NCI-H2227 (cell line): ENCODE measurements around the gene PACRG.

Source experiments
- DNase-seq: peaks from one replicate; lab custom pipeline; 2025; ENCODE audit not compliant: unreplicated experiment; lab: John Stamatoyannopoulos, UW

The PACRG gene

GRCh38 chr6:163128324-163128723 lies 400.6 kb downstream of the PACRG start:
- DNase-seq = no peak

DNA sequence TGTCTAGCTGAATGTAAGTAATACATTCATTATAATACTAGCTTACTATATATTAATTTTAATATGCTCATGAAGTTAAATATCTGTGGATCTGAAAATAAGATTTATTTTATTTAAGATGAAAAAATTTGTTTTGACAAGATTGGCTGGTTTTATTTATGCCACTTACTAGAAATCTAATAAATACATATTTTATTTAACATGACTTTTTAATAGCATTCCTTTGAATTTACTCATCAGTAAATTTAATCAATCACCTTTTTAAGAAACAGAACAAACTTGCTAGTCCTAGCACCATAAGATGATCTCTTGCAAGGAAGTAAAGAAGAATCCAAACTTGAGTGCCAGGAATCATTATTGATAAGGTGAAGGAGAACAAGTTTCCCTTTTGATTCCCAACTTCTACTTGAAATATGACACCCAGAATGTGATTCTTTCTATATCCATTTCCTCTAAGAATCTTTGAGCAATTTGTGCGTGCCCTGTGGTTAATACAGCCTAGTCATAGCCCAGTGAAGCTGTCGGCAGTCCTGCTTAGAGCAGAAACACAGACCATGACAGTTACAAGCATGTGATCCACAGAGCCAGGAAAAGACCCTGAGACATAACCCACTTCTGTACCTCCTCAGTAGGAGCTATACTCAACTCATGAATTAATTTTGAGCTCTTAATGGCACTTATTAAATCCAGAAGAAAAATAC lies 404.4 kb downstream of the PACRG start:
- DNase-seq = no peak

DNA sequence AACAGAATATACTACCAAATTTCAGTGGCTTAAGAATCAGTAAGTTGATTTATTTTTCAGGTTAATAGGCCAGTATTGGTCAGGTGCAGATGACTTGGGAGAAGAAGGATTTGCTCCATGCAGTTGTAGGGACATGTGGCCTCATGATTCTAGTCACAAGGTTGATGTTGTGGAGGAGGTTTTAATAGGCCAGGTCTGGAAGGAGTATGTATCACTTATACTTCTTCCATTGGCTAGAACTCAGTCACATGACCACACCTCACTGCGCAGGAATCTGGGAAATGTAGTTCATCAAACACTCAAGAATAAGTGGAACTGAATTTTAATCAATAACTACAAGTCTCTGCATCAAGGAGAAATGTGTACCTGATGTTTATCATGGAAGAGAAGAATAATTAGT lies 405.2 kb downstream of the PACRG start:
- no peak for DNase-seq

- DNase-seq = no peak
Measured at GRCh38 chr6:163133691-163134090, 405.9 kb downstream of the PACRG start.

DNA sequence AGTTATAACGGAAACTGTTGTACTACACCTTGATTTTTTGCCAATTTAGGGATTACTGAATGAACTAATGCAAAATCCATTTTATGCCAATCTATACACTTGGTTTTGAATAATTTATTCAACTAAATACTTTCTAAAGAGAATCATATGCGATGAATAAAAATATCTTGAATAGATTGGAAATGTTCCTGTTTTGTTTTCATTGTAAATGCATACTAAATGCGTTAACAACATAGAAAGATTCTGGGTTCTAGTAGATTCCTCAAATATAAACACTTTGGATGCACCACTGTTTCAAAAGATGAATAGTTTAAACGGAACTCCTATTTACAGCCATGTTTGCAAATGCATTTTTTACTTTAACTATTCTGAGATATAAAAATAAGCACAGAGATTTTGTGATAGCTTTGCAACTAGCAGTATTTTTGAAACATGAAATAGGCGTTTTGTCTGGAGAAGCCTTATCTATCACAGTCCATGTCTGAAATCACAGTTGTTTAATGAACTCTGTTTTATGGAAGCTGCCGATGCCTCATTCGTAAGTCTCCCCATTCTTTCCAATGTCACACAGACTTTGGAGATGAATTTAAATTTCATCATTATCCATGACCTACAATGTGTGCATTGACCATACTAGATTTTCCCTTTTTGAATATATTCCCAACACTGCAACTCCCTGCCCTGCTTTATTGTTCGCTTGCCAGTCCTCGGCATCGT lies 409.1 kb downstream of the PACRG start:
- no peak for DNase-seq

DNA sequence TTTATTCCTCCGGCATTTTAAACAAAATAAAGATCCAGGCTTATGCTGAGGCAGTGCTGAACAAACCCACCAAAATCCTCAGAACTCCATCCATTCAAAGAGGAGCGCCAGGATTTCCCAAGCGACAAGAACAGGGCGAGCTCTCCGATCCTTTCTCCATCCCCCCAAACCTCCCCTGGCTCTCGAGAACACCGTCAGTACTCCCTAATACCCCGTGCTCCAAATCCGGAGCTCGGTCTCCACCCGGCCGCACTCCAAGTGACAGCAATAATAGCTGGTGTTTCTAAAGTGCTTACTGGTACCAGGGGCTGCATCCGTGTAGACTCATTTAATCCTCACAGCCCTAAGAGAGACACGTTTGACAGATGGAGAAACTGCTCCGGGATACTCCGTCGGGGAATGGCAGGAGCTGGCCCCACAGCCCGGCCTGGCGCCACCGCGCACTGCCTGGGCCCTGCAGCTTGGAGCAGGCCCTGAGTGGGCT lies 409.7 kb downstream of the PACRG start:
- DNase-seq = no peak

DNA sequence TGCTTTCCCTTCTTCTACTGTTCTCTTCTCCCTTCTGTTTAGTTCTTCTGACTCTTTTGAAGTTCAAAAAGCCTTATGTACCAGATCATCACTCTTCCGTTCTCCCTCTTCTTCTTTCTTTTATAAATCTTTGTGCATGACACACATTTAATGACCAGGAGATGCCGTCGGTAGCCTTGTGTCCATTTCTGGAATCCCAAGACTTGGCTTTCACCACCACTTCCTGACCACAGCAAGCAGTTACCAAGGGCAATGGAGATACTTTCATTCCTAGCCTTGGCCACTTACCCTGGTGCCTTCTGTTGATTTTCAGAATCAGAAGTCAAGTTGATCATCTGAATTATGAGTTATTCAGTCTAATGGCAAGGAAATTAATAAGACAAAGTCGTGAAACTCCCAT lies 418.3 kb downstream of the PACRG start:
- DNase-seq = no peak

DNA sequence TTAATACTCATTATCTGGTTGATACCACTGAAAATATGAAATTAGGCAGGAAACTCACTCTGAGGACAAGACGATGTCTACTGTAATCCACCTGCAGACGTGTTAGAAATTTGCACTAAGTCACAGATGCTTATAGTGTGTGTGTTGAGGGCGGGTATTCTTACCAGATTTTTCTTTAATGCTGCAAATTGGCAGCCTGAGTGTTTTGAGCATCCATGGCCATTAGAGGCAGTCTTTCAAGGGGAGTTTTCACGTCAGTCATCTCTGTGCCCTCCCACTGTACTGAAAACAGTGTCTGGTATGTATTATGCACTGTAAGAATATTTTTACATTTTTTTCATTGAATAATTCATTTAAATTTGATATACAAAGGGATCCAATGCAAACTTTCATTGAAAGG lies 420.2 kb downstream of the PACRG start:
- no peak for DNase-seq

DNA sequence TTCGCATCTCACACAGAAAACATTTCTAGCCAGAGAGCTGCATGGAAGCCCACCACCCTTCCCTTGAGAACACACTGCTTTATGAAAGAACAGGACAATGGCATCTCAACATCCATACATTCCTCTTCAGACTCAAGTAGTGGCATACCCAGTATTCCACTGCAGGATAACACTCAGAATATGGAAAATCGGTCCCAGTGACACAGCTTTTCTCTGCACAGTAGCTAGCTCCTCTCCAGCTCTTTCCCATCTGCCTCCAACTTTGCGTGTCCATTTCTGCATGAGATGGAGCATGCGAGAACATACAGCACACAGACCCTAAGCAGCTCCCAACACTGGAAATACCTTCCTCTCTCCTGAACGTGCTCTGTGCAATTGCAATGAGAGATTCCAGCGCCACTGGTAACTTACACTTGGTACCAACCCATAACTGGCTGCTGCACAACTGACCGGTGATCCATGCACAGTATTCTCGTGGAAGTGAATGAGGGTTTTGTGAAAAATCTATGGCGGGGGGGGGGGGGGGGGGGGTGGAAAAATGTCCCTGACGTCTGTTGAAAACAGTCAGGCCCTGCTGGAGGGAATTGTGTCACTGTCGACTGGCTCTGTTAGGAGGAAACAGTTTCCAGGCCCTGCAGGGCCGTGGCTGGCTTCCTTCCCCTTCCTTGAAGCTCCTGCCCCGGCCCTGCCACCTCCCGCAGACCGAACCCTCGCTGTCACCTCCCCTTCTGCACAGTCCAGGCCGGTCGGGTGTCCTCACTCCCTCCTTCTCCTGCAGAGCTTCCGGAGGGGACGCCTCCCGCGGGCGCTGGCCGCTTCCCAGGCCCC lies 420.9 kb downstream of the PACRG start:
- DNase-seq = no peak

- DNase-seq = no peak
Measured at GRCh38 chr6:163149279-163149848, 421.6 kb downstream of the PACRG start.

DNA sequence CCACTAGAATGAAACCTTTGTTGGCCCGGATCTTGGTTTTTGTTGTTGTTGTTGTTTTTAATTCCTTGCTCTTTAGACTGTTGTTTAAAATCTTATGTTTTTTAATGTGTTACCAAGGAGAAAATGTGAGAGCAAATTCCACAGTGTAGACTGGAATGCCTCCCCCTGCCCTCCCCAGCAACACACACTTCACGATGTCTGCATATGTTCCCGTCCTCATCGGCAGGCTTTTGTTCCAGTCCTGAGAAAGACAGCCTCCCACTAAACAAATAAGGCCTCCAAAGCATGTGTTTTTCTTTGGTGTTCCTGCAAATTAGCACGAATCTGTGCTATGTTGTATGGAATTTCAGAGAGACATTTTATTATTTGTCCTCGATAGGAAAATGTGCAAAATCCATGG lies 423.4 kb downstream of the PACRG start:
- DNase-seq = no peak

GRCh38 chr6:163152701-163153100 lies 424.9 kb downstream of the PACRG start:
- DNase-seq = no peak

GRCh38 chr6:163159110-163159509 lies 431.3 kb downstream of the PACRG start:
- DNase-seq = no peak

DNA sequence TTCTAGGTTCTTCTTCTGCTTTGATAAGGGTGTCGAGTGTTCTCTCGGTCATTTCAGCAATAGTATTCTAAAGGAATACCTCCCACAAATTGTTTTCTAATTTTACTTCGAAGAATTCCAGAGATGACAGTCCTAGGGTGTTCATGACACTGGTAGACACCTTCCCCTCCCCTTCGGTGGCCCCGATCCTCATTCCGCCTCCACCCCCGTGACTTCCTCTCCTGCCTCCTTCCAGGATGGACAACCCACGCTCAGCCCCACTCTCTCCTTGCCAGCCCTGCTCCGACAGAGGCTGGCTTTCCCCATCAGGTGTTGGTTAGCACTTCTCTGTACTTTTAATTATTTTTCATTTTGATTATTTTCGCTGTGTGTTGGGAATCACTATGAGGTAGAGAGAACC lies 431.9 kb downstream of the PACRG start:
- DNase-seq = no peak

GRCh38 chr6:163162007-163162873 lies 434.5 kb downstream of the PACRG start:
- no peak for DNase-seq

- DNase-seq = no peak
Measured at GRCh38 chr6:163162874-163163213, 435.1 kb downstream of the PACRG start.

GRCh38 chr6:163164175-163164900 lies 436.6 kb downstream of the PACRG start:
- DNase-seq = no peak

DNA sequence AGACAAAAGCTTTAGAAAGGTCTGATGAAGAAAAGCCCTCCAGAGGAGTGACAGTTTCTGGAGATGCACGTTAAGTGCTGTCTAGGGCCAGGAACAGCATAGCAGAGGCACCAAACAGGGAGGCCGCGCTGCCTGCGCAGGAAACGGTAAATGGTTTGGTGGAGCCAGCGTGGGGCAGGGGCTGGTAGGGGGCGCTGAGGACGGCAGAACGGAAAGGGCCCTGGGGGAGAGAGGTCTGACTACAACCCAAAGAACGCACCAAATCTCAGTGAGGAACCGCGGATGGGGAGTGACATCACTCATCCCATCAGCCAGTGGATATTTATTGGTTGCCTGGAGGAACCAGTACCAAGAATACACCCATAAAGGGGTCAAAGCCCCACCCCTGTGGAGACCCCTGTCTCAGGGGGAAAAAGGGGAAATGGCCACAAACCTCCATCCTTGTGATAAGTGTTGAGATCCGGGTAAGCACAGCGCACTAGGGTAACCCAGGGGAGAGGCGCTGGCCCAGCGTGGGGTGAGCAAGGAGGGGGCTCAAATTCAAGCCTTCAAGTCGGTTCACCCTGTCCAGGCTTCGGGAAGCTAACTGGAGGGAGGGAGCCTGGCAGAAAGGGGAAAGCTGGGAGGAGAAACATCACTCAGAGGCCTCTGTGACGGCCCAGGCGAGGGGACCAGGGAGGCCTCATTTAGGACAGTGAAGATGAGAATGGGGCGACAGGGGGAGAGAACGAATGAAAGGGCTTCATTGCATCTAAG lies 437.6 kb downstream of the PACRG start:
- DNase-seq = no peak

DNA sequence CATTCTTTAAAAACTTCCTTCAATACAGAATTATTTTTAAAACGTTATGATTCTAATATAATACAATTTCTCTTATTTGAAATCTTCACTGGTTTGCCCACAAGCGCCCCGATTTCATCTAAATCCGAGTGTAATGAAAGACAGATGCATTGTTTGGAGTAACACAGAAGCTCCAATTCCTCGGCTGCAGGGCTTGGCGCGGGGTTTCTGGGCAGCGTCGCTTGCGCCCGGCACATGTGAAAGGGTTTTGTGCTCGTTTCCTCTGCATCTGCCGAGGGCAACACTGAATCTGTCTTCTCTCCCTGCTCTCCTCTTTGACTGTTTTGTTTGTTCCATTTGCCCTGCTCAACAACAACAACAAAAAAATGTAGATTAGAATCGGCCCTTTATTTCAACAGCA lies 438.1 kb downstream of the PACRG start:
- DNase-seq = no peak
